ENCODE results near the gene NXN.
A peak's percentile ranks its signal among the peaks of the same experiment; 100 is the strongest.
"Not testable (repeated sequence)": the region's sequence is repeated elsewhere in the genome, so short reads cannot be mapped to it uniquely, and the experiment has no call there.

NXN gene

GRCh38 chr17:800446-801242 is 178.9 kb downstream of the NXN start:
- no peak for DNase-seq (ENCODE audit: low read depth in 2 of 2)

GRCh38 chr17:799261-799660 is 180.3 kb downstream of the NXN start:
- no peak for DNase-seq (ENCODE audit: low read depth in 2 of 2)

- DNase-seq (ENCODE audit: low read depth in 2 of 2) = no peak
Observed at GRCh38 chr17:798246-798645, 181.3 kb downstream of the NXN start.

GRCh38 chr17:797236-797840 is 182.2 kb downstream of the NXN start:
- no peak for DNase-seq (ENCODE audit: low read depth in 2 of 2)

- no peak for DNase-seq (ENCODE audit: low read depth in 2 of 2)
Observed at GRCh38 chr17:796609-797008, 183.0 kb downstream of the NXN start.

- no peak for DNase-seq (ENCODE audit: low read depth in 2 of 2)
Observed at GRCh38 chr17:795721-796120, 183.9 kb downstream of the NXN start.

- no peak for DNase-seq (ENCODE audit: low read depth in 2 of 2)
Observed at GRCh38 chr17:795276-795675, 184.3 kb downstream of the NXN start.

- DNase-seq (ENCODE audit: low read depth in 2 of 2) = peak in 1 of 2 experiments; percentile 26
Observed at GRCh38 chr17:794876-795275, 184.7 kb downstream of the NXN start.

GRCh38 chr17:792277-792676 is 187.3 kb downstream of the NXN start:
- no peak for DNase-seq (ENCODE audit: low read depth in 2 of 2)

GRCh38 chr17:791829-792228 is 187.7 kb downstream of the NXN start:
- DNase-seq (ENCODE audit: low read depth in 2 of 2) = no peak

- DNase-seq (ENCODE audit: low read depth in 2 of 2) = not testable (repeated sequence)
Observed at GRCh38 chr17:790874-791247, 188.7 kb downstream of the NXN start.

GRCh38 chr17:789931-790873 is 189.4 kb downstream of the NXN start:
- DNase-seq (ENCODE audit: low read depth in 2 of 2) = not testable (repeated sequence)

- DNase-seq (ENCODE audit: low read depth in 2 of 2) = no peak
Observed at GRCh38 chr17:789160-789840, 190.3 kb downstream of the NXN start.

- DNase-seq (ENCODE audit: low read depth in 2 of 2) = no peak
Observed at GRCh38 chr17:788551-788950, 191.0 kb downstream of the NXN start.

- no peak for DNase-seq (ENCODE audit: low read depth in 2 of 2)
Observed at GRCh38 chr17:787641-788221, 191.8 kb downstream of the NXN start.

GRCh38 chr17:785901-786300 is 193.7 kb downstream of the NXN start:
- not testable (repeated sequence) for DNase-seq (ENCODE audit: low read depth in 2 of 2)

- DNase-seq (ENCODE audit: low read depth in 2 of 2) = no peak
Observed at GRCh38 chr17:784143-784542, 195.4 kb downstream of the NXN start.

- DNase-seq (ENCODE audit: low read depth in 2 of 2) = peak; percentile 88 to 90
Observed at GRCh38 chr17:781805-782731, 197.5 kb downstream of the NXN start, which contains the start of the genes GLOD4 and MRM3. Gene GLOD4 (minus strand): TSS chr17:782280. CDS start chr17:782255, 25 bp downstream. Gene MRM3 (plus strand): TSS chr17:782353. CDS start chr17:782379, 26 bp downstream.

GRCh38 chr17:778096-778495 is 201.5 kb downstream of the NXN start:
- no peak for DNase-seq (ENCODE audit: low read depth in 2 of 2)

- no peak for DNase-seq (ENCODE audit: low read depth in 2 of 2)
Observed at GRCh38 chr17:774313-774584, 205.3 kb downstream of the NXN start.

All from stimulated activated CD4-positive, alpha-beta T cell treated with anti-CD3 and anti-CD28 coated beads, Interleukin-12 subunit alpha, Interleukin-12 subunit beta, amount 100 ng/mL, for 24 hours (primary cell).